ENCODE measurements around the gene RBM10.

The RBM10 gene

DNA sequence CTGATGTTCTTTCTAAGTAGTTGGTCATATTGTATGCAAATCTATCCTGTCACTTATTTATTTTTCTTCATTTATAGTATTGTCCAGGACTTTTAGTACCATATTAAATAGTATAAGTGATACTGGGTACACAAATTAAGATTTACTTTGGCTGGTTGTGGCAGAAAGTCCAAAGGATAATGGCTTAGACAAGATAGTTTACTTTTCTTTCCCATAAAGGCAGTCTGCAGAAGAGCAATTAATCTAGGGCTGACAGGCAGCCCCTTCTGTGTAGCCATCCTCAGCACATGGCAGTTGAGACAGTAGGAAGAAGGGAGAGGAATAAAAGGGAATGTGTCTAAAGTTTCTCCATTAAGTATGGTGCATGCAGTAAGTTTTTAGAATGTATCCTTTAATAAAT, 6.4 kb downstream of the RBM10 start:
- DNase-seq, result no peak

DNA sequence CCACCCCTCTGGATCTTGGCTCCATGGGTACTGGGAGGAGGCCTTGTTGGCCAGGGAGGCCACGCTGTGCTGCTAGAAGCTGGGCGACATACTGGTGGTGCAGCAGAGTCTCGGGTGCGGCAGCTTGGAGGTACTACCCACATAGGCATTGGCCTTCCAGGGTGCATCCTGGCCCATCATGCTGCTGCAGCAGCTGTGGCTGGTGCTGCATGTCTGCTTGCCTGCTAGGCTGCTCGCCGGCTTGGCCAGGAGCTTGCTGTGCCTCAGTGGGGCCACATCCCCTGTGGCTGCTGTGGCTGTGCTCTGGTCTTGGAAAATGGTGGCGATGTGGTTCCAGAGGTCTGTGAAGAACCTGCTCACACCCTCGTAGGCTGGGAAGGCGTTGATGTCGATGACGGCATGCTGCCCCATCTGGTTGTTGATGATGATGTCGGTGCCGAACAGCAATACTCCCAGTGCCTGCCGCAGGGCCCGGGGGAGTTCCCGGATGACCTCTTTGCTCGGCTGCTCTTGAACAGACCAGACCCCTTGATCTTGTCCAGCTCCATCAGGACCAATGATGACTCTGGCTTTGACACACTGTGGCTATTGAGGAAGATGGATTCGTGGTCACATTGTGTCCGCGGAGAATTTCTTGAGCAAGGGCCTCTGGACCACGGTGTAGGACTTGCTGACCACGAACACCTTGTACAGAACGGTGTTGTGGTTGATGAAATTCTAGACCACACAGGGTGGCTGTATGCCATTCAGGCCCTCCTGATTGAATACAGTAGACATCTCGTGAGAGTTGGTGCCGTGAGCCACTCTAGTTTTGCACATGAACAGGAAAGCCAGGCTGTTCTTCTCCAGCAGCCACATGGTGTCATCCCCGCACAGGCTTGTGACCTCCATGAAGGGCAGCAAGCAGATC, 11.8 kb downstream of the RBM10 start:
- no peak for DNase-seq

DNA sequence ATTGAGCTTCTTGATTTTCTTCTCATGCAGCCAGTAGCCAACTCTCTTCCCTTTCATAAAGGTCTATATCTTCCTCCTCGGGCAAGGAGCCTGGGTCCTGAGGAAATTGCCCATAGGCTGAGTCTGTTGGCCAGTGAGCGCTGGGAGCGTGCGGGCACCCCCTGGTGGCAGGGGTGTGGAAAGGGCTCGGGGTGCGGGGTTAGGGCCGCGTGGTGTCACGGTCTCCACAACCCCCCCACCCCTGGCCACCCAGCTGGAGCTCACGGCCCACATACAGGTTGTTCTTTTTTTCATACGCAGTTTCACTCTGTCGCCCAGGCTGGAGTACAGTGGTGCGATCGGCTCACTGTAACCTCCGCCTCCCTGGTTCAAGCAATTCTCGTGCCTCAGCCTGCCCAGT, 13.1 kb downstream of the RBM10 start:
- DNase-seq, result no peak

DNA sequence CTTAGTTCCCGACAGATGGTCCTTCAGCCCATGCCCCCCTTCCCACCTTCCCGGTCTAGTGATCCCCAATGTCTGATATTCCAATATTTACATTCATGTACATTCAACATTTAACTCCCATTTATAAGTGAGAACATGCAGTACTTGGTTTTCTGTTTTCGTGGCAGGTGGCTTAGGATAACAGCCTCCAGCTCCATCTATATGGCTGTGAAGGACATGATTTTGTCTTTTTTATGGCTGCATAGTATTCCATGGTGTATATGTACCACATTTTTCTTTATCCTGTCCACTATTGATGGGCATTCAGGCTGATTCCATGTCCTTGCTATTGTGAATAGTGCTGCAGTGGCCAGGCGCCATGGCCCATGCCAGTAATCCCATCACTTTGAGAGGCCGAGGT, 13.8 kb downstream of the RBM10 start:
- no peak for DNase-seq

DNA sequence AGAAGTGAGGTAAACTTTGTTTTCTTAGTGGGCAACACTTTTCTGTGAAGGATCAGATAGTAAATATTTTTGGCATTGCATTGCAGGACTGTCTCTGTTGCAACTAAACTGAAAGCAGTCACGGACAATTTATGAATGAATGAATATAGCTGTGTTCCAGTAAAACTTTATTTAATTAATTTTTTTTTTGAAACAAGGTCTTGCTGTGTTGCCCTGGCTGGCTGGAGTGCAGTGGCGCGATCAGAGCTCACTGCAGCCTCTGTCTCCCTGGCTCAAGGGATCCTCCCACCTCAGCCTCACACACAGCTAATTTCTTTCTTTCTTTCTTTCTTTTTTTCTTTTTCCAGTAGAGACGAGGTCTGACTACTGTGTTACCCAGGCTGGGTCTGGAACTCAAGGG, 15.8 kb downstream of the RBM10 start:
- DNase-seq, result no peak

DNA sequence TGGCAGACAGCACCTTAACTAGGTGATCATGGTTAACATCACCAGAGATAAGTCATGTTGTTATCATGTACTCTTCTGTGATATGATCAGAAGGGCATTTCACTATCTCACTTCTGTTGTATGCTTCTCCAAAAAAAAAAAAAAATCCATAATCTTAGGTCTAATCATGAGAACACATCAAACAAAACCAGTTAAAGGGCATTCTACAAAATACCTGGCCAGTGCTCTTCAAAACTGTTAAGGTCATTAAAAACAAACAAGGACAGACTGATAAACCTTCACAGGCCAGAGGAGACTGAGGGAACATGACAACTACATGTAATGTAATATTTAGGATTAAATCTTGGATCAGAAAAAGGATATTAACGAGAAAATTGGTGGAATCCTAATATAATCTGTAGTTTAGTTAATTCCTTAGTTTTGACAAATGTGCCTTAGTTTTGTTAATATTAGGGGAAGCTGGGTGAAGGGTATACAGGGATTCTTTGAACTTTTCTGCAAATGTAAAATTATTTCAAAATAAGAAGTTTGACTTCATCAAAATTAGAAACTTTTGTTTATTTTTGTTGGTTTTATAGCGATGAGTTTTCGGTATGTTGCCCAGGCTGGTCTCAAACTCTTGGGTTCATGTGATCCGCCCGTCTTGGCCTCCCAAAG, 18.0 kb downstream of the RBM10 start:
- DNase-seq, result no peak

DNA sequence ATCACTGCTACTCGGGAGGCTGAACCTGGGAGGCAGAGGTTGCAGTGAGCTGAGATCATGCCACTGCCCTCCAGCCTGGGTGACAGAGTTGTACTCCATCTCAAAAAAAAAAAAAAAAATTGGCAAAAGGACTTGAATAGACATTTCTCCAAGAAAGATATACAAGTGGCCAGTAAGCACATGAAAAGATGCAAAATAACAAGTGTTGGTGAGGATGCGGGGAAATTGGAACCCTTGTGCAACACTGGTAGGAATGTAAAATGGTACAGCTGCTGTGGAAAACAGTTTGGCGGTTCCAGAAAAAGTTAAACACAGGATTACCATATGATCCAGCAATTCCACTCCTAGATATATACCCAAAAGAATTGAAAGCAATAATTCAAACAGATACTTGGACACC, 19.4 kb downstream of the RBM10 start:
- no peak for DNase-seq

DNA sequence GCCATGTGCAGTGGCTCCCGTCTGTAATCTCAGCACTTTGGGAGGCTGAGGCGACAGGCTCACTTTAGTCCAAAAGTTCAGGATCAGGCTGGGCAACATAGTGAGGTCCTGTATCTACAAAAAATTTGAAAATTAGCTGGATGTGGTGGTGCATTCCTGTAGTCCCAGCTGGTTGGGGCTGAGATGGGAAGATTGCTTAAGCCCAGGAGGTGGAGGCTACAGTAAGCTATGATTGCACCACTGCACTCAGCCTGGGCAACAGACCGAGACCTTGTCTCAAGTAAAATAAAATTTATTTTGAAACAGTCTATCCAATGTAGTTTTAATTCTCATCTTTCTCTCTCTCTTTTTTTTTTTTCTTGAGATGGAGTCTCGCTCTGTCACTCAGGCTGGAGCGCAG, 21.1 kb downstream of the RBM10 start:
- no peak for DNase-seq

DNA sequence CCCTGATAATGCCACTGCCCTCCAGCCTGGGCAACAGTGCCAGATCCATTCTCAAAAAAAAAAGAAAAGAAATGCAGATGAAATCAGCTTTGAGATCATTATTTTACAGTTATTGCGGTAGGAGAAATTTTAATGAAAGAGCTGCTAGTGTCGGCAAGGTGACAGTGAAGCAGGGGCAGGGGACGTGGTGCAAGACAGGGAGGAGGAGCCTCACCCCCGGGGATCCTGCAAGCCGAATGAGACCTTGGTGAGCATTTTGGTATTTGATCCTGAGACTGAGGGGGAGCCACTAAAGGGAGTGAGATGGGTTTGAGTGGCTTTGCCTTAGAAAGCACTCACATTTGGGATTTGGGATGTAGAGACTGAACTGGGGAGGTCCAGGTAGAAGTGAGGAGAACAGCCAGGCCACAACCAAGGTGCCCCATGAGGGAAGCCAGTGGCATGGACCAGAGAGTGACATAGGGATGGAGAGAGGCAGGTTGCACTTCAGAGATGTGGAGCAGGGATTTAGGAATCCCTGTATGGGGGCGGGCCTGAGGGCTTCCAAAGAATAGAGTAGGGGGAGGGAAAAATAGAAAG, 23.6 kb downstream of the RBM10 start:
- no peak for DNase-seq

DNA sequence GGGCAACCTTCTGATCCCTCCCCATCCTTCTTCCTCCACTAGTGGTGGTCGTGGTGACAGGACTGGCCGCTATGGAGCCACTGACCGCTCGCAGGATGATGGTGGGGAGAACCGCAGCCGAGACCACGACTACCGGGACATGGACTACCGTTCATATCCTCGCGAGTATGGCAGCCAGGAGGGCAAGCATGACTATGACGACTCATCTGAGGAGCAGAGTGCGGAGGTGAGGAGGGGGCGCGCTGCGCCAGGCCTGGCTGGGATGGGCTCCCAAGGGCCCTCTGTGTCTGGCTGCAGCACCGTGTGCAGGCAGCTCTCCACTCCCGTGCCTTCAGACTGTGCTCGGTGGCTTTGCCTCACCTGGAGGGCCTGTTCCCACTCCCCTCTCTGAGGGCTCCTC, 24.3 kb downstream of the RBM10 start:
- no peak for DNase-seq

DNA sequence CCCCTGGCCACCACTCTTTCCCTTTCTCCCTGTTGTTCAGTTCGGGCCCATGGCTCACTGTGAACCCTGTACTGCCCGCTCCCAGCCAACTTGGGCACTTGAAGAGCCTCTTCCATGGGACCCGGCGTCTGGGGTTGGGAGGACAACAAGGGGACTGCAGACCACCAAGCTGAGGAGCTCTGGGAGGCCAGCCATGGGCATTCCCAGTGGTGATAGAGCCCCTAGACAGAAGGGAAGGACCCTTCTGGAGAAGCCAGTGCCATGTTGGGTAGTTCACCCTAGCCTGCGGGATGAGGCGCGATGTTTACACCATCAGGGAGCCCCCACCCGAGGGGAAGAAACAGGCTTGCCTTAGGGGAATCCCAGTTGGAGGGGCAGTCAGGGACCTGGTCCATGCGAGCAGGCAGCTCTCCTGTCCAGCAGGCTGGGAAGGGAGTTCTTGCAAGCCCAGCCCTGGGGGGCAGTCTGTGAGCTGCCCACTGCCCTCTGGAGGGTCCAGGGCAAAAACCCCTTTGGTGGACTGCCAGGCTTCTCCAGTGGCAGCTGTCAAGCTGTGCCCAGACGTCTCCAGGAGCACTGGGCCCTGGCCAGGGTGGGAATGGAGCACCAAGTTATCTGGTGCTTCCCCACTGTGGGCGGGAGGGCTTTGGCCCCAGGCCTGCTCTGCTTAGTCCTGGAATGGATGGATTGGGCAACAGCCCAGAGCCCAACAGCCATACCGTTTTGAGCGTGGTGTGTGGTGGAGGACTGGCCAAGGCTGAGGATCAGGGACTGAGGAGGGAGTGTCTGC, 24.9 kb downstream of the RBM10 start:
- no peak for DNase-seq

DNA sequence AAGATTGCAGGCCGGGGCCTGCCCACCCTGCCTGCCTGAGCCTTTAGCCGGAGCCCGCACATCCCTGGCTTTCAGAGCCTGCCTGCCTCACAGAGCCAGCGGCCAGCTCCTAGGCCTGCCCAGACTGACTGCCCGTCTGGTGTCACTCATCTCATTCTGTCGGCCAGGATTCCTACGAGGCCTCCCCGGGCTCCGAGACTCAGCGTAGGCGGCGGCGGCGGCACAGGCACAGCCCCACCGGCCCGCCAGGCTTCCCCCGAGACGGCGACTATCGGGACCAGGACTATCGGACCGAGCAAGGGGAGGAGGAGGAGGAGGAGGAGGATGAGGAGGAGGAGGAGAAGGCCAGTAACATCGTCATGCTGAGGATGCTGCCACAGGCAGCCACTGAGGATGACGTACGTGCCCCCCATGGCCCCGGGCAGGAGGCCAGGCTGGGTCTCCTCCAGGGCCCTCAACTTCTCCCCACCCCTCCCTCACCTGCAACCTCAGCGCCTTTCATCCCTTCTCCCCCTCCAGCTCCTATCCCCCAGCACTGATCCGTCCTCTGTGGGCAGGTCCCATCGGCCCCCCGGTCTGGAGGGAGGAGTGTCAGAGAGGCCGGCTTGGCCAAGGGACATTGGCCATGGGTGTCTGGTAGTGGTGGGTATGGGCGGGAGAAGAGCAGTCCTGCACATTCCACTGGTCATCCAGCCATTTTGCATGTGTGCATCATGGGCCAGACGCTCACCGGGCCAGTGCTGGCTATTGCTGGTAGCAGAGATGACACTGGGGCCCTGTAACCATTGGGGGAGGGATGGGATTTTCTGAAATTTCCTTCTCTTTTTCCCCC, 26.1 kb downstream of the RBM10 start:
- DNase-seq, result no peak

DNA sequence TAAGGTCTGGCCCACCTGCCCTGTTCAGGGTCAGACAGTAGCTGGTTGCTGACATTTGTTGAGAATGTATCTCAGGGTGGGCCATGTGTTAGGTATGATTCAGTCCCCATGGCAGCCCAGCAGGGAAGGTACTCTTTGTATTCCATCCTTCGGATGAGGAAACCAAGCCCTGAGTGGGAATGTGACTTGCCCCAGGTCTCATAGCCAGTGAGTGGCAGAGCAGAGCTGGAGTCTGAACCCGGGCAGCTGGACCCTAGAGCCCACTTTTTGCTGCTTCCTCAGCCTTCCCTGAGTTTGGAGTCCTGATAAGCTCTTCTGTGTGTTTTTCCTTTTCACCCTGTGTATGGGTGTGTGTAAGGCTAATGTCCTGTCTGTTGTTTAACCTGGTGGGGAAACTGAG, 27.0 kb downstream of the RBM10 start:
- DNase-seq, result no peak

DNA sequence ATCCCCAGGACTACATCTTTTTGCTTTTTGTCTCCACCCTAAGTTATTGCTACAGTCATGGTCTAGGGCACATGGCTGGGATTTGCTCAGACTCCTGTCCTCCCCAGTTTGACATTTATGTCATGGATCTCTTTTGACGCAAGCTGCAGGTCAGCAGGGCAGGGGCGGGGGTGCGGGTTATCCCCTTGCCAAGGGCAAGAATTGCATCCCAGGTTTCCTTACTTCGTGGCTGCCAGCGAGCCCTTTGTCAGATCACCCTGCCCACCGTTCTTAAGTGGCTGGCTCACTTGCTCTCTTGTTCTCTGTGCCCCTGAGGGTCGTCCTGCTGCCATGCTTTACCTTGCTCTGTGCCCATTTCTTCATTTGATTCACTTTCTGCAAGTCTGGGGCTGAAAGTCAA, 27.5 kb downstream of the RBM10 start:
- DNase-seq, result no peak

DNA sequence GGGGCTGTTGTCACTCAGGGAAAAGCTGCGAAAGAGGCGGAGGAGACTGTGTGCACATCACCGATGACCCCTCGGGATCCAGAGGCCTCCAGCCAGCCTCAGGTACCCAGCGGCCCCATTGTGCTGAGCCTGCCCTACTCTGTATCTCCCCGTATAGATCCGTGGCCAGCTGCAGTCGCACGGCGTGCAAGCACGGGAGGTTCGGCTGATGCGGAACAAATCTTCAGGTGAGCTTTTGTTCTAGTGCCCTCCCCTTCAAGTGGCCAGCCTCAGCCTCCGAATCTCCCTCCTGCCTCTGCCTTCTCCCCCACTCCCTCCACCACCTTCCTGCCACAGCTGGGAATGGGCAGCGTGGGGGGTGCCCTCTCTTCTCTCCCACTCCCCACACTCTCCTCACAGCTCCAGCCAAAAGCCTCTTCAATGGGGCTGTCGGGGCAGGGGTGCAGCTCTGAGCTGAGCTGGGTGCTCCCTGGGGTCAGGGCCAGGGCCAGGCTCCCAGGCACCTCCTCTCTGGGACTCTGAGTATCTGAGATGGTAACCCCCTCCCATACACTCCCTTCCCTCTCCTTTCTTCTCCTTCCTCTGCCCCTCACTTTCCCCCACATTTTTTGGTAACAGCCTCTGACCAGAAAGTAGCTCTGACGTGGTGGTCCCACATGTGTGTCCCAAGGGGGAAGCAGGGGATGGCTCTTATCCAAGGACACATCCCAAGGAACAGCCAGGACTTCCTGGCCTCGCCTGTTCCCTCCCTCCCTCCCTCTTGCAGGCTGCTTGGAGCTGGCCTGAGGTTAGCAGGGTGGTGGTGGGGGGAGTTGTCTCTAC, 28.2 kb downstream of the RBM10 start:
- no peak for DNase-seq

DNA sequence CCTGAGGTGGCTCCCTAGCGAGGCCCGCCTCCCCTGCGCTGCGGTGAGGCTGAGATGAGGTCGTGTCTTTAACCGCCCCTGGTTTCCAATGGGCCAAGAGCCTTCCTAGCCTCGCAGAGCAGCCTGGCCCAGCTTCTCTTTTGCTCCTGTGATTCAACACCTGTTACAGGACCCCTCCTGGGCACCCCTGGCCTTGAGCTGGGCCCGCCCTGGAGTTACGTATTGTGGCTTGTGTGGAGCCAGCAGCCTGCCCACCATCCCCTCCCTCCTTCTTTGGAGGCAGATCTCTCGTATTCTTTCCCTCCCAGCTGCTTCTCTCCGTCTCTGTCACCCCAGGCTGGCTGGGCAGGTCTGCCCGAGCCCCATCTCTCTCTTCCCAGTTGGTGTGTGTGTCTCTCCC, 29.4 kb downstream of the RBM10 start:
- no peak for DNase-seq

DNA sequence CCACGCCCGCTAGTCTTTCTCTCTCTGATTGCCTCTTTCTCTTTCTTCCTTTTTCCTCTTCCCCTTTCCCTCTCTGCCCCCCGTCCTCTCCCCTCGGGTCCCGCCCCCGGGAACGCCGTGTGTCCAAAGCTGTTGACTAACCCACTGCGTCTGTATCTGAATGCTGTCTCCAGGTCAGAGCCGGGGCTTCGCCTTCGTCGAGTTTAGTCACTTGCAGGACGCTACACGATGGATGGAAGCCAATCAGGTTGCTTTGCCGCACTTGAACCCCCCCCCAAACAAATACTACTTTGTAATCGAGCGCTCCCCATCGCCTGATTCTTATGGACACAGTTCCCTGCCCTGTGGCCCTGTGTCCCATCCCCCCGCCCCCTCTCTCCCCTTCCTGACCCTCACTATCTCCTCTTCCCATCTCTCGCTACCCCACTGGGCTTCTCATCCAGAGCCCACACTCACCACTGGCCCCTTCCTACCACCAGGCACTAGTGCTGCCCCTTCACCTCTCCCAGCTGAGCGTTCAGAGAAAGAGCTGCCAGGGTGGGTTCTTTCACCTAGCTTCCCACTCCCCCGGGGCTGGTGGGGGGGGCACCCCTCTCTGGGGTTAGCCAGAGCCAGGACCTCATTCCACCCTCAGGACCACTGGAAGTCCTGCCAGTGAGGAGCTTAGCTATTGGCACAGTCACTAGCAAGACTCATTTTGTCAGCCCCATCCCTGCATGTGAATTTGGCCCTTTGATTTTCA, 30.0 kb downstream of the RBM10 start:
- DNase-seq, result no peak

DNA sequence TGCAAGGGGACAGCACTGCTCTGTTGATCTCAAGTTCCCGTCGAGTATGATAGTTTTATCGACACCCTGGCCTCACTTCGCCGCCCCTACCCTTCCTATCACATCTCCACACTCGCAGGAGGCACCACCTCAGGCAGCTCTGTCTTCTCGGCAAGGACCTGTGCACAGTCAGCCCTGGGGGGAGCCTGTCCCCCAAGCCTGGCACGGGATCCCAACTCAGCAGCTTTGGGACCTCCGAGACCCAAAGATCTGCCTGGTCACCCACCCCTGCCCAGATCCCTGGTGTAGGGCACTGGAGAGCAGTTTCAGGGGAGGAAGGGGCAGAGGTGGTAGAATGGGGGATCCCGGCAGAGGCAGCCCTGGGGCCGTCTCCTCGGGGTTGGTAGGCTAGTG, 30.6 kb downstream of the RBM10 start:
- no peak for DNase-seq

DNA sequence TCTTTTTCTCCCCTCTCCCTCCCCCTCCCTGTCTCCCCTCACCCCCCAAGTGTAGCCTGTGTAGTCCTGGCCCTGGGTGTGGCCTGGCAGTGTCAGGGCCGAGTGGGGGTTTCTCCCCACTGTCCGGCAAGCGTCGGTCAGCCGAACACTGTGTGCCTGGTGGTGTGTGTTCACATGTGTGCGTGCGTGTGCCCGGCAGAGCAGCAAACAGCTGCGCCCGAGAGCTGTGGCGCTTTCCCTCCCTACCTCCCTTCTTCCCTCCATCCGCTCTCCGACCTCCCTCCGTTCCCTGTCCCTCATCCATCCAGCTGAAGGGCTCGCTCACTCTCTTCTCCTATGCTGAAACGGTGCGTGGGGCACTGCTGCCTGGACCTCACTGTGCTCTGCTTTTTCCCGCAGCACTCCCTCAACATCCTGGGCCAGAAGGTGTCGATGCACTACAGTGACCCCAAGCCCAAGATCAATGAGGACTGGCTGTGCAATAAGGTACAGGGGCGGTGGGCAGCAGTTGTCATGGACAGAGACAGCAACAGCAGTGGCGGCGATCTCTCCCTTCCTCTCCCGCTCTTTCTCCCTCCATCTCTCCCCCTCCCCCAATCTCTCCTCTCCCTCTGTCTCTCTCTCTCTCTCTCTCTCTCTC, 31.2 kb downstream of the RBM10 start:
- no peak for DNase-seq

DNA sequence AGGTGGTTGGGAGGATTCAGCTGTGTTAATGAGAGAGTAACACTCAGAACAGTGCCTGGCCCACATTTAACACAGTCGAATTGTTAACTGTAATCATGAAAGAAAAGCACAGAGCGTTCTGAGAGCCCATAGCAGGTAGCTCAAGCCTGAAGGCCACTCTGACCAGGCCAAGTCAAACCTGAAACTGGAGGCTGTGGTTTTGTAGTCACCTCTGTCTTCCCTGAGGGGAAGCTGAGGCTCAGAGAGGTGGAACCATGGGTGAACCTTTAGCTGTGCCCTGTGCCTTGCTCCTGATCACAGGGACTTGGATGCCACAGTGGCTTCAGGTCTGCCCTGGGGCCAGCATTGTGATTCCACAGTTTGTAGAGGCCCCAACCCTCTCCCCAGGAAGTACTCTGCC, 32.1 kb downstream of the RBM10 start:
- DNase-seq, result no peak
